Activated T-helper 9 cell treated with anti-CD3 and anti-CD28 coated beads, Interleukin-2, amount 50 U/mL, for 16 hours (primary cell): Measurements from ENCODE around the gene SLC24A3.

Experiments
- DNase-seq: peaks from one replicate; pipeline ENCODE4 v3.0.0-alpha.2; 2020; ENCODE audit warnings: low read depth

Gene SLC24A3

DNA sequence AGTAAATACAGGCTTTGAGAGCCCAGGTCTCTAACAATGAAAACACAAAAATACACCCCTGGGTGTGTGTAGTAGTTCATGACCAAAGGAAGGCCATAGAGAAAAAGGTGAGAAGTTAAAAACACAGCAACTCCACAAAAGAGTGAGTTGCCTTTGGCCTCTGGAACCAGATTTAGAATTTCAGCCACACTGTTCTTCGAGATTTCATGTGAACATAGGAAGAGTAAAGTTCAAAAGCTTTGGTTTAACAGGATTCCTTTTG is 502.1 kb downstream of the SLC24A3 start:
- no peak for DNase-seq

DNA sequence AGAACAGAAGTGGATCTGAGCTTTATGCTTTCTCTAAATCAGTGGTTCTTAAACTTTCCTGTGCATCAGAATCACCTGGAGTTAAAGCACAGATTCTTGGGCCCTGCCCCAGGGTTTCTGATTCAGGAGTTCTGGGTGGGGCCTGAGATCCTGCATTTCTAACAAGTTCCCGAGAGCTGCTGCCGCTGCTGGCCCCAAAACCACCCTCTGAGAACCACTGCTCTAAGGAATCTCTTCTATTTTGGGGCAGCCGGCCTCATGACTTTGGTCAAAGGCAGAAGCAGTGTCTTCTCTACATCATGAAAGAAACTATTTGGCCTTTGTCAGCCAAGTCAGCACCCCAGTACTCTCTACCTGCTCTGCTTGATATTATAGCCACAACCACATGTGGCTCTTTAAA is 503.5 kb downstream of the SLC24A3 start:
- DNase-seq = no peak

DNA sequence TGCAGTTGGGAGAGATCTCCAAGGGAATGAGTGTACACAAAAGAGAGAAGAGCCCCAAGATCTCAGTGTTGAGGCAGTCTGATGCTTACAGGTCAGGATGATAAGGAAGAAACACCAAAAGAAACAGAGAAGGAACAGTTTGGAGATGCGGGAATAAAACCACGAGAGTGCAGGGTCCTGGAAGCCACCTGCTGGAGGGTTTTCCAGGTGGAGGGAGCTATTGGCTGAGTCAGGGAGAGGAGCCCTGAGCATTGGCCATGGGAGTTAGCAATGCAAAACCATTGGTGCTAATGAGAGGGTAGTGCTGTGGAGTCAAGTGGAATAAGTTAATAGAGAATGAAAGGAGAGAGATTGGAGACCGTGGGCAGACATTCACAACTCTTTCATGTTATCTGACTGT is 506.4 kb downstream of the SLC24A3 start:
- no peak for DNase-seq

DNA sequence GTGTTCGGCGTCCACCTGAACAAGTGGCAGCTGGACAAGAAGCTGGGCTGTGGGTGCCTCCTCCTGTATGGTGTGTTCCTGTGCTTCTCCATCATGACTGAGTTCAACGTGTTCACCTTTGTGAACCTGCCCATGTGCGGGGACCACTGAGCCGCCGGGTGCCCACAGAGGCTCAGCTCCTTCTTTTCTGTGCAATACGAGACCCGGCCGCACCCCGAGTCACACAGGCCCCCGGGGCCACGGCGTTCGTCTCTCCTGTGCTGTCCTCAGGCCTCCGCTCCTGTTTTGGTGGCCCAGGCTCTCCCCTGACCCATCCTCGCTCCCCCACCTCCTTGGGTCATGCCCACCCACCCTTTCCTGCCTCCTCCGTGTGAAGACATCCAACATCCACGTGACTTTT is 508.5 kb downstream of the SLC24A3 start:
- no peak for DNase-seq

DNA sequence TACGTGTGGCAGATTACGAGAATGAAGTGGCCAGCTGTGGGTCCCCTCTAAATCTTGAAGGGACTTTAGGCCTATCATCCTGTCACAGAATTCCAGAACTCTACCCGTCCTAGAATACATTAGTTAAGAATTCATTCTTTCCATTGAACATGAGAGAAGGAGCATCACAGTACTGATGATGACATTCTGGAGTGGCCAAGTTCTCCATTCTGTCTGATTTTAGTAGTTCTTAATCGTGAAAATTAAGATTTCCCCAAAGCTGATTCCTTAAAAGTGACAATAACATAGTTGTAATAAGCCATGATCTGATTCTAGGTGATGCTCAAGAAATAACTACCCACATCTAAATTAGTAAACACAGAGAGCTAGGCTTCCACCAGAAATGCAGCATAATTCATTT is 510.6 kb downstream of the SLC24A3 start:
- no peak for DNase-seq

DNA sequence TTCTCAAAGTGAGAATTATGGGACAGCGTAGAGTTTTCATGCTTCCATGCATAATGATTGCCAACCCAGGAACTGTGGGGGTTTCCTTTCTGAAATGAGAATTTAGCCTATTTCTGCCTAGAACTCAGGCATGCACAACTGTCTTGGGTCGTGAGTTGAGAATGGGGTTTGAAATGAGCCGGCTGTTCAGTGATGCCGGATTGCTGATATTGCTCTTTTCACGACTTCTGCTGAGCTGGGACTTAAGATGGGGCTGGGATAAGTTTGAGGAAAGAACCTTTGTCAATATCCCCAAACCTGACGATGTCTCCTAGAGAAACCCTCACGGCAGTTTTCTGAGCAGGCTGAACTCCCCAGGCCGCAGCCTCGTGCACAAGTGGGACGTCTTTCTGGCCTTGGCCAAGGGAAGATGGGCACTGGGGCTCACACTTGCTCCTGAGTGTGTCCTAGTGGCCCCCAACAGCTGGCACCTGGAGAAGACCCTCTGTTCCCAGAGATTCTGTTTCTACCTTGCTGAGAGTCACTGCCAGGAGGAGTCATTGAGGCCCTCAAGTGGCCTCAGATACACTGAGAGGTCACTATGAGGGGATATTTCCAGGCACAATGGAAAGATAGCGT is 511.5 kb downstream of the SLC24A3 start:
- no peak for DNase-seq

DNA sequence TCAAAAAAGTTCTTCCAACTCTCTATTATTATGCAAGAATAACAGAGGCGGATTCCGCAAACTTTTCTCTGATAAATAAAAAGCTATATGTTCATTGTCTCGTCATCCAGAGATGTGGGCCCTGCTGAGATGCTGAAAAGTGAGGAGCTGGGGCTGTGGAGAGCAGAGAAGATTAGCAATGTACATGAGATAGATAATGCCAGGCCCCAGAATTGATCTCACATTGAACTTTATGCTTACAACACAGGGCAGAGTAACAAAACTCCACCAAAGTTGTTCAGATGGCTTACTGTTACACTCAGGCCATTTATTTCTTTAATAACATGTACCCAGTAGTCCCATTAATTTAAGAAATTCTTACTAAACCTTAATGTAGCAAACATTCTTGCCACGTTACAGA is 512.9 kb downstream of the SLC24A3 start:
- DNase-seq = no peak

DNA sequence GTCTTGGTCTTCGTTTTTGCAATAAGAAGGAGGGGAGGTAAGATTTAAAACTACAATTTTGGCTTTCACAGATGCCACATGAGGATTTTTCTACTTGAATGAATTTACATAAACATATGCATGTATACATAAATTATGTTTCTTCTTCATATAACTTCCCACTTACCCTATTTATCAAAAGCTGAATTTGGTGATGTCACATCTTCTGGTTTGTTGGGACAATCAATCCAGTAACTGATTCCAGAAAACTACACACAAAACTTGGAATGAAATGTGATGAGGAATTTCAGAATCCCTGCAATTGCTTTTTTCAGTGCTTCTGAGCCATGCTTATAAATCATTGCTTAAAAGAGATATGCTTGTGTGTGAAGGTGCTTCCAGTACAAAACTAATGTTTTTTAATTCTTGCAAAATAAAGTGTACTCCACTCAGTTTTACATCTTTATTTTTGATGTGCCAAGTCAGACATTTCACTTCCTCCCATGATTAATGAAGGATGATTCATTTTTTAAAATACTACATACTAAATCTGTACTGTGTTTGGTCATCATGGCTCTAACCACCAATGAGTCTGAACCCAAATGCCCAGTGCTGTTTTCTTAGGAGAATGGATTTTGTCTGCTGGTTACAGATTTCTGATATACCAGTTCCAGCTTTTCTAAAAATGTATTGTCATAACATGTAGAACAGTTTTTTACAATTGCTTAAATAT is 513.5 kb downstream of the SLC24A3 start:
- no peak for DNase-seq

DNA sequence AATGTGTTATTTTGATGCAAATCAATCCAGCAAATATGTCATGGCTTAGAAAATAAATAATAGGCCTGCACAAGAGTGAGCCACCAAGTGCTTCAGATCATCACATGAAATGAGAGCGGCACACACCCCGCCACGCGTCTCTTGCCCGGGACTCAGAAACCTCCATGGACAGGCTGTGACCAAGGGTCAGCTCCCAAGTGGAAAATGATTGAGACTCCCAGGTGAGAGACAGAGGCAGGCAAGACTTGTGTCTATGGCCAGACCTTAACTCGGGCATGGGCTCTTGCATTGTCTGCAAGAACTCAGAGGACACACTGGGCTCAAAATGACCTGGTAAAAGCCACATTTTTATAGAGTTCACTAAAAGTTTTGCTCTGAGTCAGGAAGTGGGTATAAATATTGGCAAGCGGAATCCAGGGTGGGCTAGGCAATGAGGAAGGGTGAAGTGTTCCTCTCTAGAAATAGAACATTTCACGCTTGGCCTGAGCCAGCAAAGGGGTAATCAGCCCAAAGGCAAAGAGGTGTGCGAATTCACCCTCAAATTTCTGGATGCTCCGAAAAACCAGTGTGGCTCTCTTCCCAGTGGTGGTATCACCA is 514.9 kb downstream of the SLC24A3 start:
- no peak for DNase-seq

DNA sequence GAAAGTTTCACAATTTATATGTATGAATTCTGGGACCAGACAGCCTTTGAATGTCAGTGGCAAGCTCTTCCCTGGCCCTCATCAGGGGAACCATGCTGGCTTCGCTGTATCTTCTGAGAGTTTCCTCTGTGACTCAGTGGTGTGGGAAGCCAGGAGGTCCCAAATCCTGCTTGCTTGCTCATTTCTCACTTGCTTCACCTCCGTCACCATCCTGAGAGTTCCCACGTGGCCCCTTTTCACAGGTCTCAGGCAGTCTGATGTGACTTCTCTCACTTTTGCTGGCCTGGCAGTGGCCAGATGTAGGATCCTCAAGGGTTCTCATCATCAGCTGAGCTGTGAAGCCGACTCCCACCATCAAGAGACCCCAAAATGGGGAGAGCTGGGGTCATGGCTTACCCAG is 517.2 kb downstream of the SLC24A3 start:
- DNase-seq = no peak

DNA sequence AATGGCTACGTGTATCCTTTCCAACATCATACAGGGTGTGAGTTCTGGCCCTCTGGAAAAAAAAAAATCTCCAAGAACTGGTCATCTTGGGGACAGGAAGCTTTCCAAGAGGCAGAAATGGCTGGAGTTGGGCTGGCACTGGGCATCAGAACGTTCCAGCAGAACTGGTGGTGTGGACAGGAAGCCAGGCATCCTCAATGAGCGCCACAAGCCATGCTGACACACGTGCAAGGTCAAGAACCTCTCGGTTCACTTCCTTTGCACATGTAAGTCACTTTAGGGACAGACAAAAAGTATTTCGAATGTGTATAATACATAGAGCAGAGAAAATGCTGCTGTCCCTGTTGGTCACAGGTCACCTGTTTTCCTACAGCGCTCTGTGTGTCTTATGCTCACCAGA is 518.3 kb downstream of the SLC24A3 start:
- no peak for DNase-seq

DNA sequence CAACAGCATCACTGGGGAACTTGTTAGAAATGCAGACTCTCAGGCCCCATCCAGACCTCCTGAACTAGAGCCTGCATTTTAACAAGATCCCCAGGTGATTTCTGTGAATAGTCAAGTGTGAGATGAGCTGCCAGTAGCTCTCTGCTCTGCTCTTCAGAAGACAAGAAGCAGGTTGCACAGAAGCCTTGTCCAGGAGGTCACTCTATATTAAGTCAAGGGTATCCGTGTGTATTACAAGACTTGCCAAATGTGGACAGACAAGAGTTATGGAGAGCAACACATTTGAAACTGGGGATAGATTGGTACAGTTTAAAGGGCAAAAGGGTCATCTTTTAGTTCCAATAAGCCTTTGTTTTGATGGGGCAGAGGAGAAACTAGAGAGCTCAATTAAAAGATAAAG is 522.4 kb downstream of the SLC24A3 start:
- DNase-seq = no peak

DNA sequence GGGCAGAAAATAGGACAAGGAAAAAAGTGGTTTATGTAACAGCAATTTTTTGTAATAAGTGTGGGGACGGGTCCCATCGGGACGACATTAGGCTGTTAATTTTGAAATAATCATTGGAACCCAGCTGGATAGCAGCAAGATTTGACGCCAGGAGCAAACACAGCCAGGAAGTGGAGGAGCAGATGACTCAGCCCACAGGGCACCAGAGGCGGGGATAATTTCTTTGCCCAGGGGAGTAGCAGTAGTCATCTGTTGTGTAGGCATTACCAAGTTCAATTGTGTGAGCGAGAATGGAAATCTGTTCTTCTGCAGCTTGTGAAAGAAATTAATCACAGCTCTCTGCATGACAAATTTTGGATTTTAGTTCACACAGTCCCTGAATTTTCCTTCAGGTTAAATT is 523.0 kb downstream of the SLC24A3 start:
- DNase-seq = no peak

DNA sequence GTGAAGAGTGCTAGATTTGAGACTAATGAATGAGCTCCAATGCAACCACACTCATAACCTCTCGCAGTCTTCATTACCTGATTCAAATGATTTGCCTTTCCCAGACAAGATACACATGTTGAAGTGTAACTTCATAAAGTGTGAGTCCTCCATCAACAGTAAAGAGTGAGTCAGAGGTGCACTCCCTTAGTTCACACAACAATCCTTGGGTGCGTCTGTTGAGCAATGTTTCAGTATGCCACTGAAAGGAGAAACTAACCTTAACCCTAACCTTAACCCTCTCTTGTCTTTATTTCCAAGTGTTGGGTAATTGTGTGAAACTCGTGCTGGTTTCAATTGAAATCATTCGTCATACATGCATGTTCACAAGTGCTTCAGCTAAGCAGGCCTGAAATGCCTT is 524.6 kb downstream of the SLC24A3 start:
- no peak for DNase-seq

DNA sequence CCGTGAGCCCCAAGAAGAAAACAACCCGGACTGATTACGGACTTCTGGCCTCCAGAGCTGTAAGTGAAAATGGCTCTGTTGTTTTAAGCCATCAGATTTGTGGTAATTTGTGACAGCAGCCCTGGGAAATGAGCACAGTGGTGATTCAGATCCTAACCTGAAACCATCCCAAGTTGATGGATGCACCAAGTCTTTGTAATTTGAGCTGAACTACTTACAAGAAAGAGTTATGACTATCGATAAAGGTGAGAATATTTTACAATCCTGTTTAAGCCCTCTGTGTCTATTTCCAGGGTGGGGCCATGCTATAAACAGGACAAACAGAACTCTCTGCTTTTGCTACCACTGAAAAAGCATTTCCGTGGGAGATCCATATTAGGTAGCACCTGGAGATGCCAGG is 526.5 kb downstream of the SLC24A3 start:
- no peak for DNase-seq

DNA sequence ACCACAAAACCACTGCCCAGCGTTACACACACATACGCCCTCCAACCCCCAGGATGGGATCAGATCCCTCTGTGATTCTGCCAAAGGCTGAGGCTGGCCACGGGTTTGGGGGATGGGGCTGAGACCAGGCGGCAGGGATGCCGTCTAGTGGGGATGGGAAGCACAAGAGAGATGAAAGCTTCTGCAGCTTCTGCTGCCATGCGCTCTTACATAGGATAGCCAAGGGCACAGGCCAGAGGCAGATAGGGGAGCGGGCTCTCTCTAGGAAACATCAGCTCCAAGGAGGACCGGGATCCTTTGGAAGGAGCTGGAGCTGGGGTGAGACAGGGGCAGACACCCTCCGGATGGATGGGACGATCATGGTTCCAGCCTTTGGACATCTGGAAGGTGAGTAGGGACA is 526.9 kb downstream of the SLC24A3 start:
- DNase-seq = no peak

DNA sequence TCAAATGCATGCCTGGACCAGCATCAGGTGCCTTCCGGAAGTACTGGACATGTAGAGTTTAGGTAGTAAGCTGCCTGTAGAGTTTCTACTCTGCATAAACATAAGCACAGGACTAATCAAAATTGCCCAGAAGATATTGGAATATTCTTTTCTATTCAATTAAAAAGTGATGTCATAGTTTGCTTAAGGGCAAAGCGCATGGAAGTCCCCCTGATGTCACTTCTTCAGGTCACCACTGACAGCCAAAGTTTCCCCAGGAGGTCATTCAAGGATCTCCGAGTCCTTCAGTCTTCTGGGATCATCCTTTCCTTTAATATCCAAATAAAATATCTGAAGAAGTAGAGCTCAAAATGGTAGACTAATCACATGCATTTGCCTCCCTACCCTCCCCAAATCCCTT is 528.1 kb downstream of the SLC24A3 start:
- no peak for DNase-seq

DNA sequence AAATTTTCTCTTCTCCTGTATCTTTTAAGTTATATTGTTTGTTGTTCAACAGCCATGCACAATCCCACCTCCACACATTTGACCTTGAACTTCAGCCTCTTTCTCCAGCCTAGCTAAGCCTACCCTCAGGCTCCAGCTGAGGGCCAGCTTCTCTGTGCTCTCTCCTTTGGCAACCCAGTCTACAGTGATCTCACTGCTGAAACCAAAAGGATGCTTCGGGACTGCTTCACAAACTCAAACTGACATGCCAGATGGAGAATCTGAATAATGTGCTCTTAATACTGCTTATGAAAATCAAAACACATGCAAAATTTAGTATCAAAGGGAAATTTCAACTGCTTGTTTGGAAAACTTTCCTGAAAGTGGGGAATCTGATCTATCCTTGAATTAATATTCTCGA is 529.5 kb downstream of the SLC24A3 start:
- no peak for DNase-seq

DNA sequence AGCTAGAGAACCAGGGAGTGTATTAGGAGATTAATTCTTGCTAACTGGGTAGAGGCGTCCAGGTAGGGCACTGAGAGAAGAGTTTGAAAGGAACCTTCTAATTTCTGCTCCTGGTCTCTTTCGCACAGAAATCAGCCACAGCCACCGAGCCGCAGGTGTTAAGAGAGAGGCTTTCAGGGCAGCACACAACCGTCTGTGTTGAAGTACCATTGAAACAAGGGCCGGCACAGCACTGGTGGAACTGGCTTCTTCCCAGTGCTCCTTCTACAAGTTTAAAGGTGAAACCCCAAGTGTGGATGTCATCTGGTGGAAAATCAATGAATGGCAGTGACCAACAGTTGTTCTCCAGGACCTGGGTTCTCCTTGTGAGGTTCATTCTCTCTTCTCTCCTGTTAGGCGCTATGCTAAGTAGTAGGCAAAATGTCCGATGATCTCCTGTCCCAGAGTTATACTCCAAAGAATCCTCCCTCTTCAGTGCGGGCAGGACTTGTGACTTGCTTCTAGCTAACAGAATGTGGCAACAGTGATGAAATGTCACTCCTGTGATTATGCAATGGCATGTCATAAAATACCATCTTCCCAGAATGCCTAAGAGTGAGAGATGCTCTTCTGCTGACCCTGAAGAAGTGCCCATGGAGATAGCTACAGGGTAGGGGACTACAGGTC is 530.7 kb downstream of the SLC24A3 start:
- DNase-seq = no peak

DNA sequence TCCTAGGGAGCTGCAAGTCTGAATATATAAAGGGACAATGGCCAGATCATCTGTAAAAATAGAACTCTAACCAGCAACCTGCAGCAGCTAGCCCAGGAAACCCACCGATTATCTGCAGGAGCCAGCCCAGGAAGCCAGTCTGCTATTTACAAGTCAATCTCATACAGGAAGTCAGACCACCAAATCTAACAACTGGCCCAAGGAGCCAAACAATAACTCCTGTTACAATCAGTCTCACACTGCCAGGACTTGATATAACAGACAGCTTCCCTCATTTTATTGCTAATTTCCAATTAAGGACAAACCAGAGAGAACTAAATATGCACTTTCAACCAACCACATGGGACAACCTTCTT is 531.2 kb downstream of the SLC24A3 start:
- DNase-seq = no peak

DNA sequence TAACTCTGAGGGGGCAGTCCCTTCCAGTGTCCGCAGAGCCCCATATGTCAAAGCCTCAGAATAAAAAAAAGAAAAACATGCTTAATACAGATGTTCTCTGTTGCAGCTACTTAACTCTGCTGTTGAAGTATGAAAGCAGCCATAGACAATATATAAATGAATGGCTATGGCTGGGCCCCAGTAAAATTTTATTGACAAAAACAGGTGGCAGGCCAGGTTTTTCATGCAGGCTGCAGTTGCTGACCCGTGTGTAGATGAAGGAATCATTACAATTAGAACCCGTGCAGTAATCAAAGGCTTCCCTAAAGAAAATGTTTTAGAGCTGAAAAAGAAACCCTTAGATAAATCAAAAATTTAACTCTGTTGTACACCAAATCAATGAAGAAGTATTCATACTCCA is 532.7 kb downstream of the SLC24A3 start:
- no peak for DNase-seq

DNA sequence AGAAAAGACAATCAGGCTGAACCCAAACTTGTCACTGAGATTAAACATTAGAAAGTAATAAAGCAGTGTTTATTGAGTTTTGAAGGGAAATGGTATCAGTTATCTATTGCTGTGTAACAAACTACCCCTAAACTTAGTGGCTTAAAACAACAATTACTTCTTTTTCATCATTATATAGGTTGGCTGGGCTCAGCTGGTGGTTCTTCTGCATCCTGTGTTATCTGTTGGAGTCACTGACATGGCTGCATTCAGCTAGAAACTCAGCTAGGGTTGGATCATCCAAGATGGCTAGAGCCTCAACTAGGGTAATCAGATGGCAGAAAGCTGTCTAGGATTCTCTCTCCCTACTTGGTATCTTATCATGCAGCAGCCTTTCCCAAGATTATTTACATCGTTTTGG is 533.1 kb downstream of the SLC24A3 start:
- DNase-seq = no peak

DNA sequence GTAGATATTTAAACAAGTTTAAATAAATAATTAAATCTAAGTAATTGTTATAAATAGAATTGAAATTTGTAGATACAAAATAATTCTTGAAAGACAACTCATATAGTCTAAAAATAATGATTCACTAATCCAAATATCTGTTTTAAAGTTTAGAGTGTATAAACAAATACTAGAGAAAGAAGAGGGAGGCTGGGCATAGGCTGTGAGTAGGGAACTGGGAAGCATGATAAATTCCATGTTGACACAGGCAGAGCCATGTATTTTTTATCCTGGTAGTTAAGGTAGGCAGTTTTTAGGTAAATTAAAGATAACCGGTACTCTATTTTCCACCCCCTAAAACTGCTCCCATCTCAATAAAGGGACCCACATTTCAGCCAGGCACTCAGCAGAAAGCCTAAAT is 534.0 kb downstream of the SLC24A3 start:
- DNase-seq = no peak

DNA sequence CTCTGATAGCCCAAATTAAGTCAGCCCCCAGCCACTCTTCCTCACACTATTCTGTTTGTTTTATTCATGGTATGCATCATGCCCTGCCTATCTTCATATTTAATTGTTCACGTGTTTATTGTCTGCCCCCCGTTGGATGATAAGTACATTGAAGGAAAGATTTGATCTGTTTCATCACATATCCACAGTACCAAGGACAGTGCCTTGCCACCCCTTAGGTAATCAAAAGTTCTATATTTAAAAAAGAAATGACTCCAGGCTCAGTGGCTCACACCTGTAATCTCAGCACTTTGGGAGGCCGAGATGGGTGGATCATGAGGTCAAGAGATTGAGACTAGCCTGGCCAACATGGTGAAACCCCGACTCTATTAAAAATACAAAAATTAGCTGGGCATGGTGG is 535.5 kb downstream of the SLC24A3 start:
- no peak for DNase-seq
